Measurements from ENCODE around the gene IL15. TPM values are rescaled to one million over a fixed set of nuclear protein-coding genes. Genes with fewer than 3 reads are reported as not detected.

Gene IL15
- total RNA-seq, 1 donor from 2014 or later = 0.98 TPM

DNA sequence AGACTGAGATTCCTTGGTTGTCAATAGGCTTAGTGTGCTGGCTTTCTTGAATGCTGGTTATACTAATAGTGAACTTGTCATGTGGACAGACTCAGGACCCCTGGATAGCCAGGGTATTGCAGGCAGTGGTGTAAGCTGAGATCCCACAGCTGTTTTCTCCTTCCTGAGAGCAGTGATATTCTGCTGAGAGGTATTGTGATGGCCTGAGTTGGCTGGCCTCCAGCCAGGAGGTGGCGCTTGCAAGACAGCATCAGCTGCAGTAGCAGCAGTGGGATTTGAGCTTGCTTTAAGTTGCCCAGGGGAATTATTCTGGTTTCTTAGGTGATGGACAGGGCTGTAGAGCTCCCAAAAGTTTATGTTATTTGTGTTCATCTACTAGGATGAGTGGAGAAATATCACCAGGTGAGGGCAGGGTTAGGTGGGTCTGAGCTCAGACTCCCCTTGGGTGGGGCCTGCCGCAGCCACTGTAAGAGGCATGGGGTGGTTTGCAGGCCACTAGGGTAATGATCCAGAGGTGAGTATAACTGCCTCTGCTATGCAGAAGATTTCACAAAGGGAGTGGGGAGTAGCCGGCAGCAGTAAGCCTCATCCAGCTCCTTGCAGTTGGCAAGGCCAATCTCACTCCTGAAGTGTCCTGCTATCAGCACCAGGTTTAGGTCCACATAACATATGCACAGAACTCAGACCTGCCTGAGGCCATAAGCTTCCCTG lies 66.2 kb downstream of the IL15 start:
- Mint-ChIP-seq H3K27me3 (no peaks in the 10 kb centered on the region), H3K36me3 (ENCODE audit: insufficient read depth) (no peaks in the 10 kb centered on the region), H3K4me1 (ENCODE audit: low read depth) (no peaks in the 10 kb centered on the region), H3K27ac (no peak overlapping the region), H3K9me3 (ENCODE audit: low read depth) (peaks cover 7% of the 10 kb centered on the region), H3K4me3 (ENCODE audit: low read depth) (no peak overlapping the region)
- TF ChIP-seq, protein P1, sequence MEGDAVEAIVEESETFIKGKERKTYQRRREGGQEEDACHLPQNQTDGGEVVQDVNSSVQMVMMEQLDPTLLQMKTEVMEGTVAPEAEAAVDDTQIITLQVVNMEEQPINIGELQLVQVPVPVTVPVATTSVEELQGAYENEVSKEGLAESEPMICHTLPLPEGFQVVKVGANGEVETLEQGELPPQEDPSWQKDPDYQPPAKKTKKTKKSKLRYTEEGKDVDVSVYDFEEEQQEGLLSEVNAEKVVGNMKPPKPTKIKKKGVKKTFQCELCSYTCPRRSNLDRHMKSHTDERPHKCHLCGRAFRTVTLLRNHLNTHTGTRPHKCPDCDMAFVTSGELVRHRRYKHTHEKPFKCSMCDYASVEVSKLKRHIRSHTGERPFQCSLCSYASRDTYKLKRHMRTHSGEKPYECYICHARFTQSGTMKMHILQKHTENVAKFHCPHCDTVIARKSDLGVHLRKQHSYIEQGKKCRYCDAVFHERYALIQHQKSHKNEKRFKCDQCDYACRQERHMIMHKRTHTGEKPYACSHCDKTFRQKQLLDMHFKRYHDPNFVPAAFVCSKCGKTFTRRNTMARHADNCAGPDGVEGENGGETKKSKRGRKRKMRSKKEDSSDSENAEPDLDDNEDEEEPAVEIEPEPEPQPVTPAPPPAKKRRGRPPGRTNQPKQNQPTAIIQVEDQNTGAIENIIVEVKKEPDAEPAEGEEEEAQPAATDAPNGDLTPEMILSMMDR (IDR thresholded peaks at IDR 0.05; ENCODE audit: unreplicated experiment) = no peak
- DNase-seq (ENCODE audit: low spot score, unreplicated experiment) = no peak

GRCh38 chr4:141703497-141703896 lies 67.1 kb downstream of the IL15 start:
- Mint-ChIP-seq H3K36me3 (ENCODE audit: insufficient read depth) (no peaks in the 10 kb centered on the region), H3K9me3 (ENCODE audit: low read depth) (peaks cover 7% of the 10 kb centered on the region), H3K4me3 (ENCODE audit: low read depth) (no peak overlapping the region), H3K4me1 (ENCODE audit: low read depth) (no peaks in the 10 kb centered on the region), H3K27ac (no peak overlapping the region), H3K27me3 (no peaks in the 10 kb centered on the region)
- TF ChIP-seq, protein P1 (IDR thresholded peaks at IDR 0.05; ENCODE audit: unreplicated experiment) = no peak
- DNase-seq (ENCODE audit: low spot score, unreplicated experiment) = no peak

GRCh38 chr4:141705048-141705746 lies 68.8 kb downstream of the IL15 start:
- Mint-ChIP-seq H3K27me3 (no peaks in the 10 kb centered on the region), H3K4me3 (ENCODE audit: low read depth) (no peak overlapping the region), H3K9me3 (ENCODE audit: low read depth) (peaks cover 7% of the 10 kb centered on the region), H3K36me3 (ENCODE audit: insufficient read depth) (no peaks in the 10 kb centered on the region), H3K4me1 (ENCODE audit: low read depth) (no peaks in the 10 kb centered on the region), H3K27ac (no peak overlapping the region)
- TF ChIP-seq, protein P1 (IDR thresholded peaks at IDR 0.05; ENCODE audit: unreplicated experiment) = no peak
- no peak for DNase-seq (ENCODE audit: low spot score, unreplicated experiment)

DNA sequence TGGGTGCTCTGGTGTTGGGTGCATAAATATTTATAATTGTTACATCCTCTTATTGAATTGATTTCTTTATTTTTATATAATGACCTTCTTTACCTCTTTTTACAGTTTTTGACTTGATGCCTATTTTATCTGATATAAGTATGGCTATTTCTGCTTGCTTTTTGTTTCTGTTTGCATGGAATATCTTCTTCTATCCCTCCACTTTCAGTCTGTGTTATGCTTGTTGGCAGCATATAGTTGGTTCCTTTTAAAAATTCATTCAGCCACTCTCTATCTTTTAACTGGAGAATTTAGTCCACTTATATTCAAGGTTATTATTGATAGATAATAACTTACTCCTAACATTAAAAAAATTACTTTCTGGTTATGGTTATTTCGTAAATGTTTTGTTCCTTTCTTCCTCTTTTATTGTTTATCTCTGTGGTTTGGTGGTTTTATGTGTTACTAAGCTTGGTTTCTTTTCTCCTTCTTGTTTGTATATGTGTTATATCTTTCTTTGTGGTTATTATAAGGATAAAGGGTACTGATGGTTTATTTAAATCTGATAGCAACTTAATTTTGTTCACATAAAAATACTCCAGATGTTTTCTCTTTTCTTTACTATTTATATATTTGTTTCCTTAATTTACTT lies 69.5 kb downstream of the IL15 start:
- no peak for DNase-seq (ENCODE audit: low spot score, unreplicated experiment)
- Mint-ChIP-seq H3K4me1 (ENCODE audit: low read depth) (no peaks in the 10 kb centered on the region), H3K9me3 (ENCODE audit: low read depth) (peaks cover 7% of the 10 kb centered on the region), H3K4me3 (ENCODE audit: low read depth) (no peak overlapping the region), H3K36me3 (ENCODE audit: insufficient read depth) (no peaks in the 10 kb centered on the region), H3K27ac (no peak overlapping the region), H3K27me3 (no peaks in the 10 kb centered on the region)
- TF ChIP-seq, protein P1 (IDR thresholded peaks at IDR 0.05; ENCODE audit: unreplicated experiment) = no peak

- Mint-ChIP-seq H3K27me3 (no peaks in the 10 kb centered on the region), H3K27ac (no peak overlapping the region), H3K36me3 (ENCODE audit: insufficient read depth) (no peaks in the 10 kb centered on the region), H3K4me1 (ENCODE audit: low read depth) (no peaks in the 10 kb centered on the region), H3K9me3 (ENCODE audit: low read depth) (peaks cover 7% of the 10 kb centered on the region), H3K4me3 (ENCODE audit: low read depth) (no peak overlapping the region)
- TF ChIP-seq, protein P1 (IDR thresholded peaks at IDR 0.05; ENCODE audit: unreplicated experiment) = no peak
- no peak for DNase-seq (ENCODE audit: low spot score, unreplicated experiment)
Observed at GRCh38 chr4:141706445-141706844, 70.1 kb downstream of the IL15 start.
